Measurements from ENCODE around the gene KATNIP.

Gene KATNIP

DNA sequence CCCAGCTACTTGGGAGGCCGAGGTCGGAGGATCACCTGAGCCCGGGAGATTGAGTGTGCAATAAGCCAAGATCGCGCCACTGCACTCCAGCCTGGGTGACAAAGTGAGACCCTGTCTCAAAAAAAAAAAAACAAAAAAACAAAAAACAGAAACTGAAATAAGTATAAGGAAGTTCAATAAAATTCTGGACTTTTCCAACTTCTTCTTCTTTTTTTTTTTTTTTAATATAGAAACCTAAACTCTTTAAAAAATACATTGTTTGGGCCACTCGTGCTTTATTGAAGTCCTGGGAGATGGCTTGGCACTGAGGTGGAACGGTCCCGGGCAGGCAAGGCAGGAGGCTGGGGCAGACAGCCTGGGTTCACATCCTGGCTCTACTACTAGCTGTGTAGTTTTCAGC lies 36.8 kb downstream of the KATNIP start:
- DNase-seq, result no peak

DNA sequence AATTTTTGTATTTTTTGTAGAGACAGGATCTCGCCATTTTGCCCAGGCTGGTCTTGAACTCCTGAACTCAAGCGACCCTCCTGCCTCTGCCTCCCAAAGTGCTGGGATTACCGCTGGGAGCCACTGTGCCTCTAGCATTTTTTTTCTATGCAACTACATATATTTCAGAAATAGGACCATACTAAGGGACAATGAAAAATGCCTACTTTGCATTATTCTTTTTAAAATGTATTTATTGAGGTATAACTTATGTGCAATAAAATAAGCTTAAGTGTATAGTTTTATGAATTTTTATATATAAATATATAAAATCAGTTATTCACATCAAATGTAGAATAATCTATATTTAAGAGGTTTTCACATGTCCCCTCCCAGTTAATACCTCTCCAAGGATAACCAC lies 38.1 kb downstream of the KATNIP start:
- DNase-seq, result no peak

DNA sequence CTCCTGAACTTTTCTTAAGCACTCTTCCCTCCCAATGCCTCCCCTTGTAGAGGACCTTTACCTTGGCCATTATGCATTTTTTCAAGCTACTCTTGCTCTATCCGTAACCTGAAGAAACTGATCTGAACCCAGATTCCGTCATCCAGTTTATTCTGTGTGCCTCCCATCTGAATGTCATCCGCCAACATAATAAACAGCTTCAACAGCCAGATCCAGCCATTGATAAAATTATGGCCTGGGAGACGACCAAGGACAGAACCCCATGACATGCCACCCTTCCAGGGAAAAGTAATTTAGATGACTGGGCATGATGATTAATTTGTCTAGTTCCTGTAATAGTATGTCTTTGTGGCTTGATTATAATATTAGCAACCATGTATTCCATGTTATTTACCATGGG lies 41.9 kb downstream of the KATNIP start:
- no peak for DNase-seq

DNA sequence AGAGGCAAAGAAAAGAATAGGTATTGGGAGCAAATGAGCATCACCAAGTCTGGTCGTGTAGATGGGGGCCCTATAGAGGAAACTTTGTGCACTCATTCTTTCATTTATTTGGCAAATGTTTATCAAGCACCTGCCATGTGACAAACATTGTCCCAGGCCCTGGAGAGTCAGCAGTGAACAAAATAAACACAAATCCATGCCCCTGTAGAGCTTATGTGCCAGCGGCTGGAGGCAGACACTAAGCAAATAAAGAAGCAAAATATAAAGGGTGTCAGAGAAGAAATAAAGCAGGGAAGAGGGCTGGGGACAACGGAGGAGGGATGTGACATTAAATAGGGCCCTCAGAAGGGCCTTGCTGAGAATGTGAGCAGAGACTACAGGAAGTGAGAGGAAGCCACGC lies 45.5 kb downstream of the KATNIP start:
- DNase-seq, result no peak

DNA sequence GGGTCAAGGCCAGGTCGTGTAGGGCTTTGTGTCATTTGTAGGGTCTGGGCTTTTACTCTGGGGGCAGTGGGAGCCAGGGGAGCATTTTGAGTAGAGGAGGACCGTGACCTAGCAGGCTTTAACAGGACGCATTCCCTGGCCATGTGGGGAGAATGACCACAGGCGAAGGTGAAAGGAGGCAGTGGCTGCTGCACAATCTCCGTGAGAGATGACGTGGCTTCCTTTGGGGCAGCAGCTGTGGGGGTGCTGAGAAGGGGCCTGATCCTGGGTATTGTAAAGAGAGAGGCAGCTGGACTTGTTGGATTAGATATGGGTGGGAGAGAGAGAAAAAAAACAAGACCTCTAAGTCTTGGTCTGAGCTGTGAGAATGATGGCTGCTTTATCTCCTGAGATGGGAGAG lies 46.0 kb downstream of the KATNIP start:
- no peak for DNase-seq

DNA sequence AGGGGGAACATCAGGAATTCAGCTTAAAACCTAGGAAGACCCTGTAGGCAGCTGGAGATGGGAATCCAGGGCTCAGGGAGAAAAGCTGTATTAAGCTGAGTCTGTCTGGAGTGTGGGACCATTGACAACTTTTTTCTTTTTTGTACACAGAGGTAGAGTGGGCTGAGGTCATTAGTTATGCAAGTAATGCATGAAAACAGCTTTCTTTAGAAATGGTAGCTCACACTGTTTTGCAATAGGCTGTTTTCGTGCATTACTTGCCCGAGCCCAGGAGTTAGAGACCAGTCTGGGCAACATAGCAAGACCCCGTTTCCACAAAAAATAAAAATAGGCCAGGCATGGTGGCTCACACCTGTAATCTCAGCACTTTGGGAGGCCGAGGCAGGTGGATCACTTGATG lies 46.5 kb downstream of the KATNIP start:
- no peak for DNase-seq

DNA sequence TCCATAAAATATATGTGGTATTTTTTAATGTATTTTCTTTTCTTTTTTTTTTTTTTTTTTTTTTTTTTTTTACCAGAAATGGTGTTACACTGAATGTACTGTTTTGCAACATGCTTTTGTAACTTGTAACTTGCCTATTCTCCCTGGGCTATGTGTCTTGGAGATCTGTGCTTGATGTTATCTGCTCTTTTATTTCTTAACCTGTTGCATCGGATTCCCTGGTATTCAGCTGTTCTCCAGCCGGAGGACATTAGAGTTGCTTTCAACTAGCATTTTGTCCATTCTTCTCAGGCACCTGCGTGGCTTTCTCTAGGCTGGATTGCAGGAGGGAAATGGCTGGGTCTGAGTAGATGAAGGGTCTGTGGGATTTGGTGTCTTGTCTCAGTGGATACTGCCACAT lies 47.4 kb downstream of the KATNIP start:
- no peak for DNase-seq

DNA sequence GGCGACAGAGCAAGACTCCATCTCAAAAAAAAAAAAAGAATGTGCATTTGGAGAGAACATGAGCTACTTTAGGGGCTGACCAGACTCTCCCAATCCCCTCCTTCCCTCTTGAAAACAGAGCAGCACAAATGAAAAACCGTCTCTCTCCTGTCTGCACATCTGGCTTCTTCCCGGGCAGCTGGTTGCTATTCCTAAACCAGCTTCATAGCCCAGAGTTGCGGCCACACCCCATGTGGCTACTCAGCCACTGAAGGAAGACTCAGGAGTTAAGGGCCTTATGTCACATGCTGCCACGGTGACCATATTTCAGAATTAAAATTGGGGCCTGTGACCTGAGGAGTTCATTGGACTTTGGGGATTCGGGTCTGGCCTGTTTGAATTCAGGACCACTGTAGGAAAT lies 48.3 kb downstream of the KATNIP start:
- no peak for DNase-seq

DNA sequence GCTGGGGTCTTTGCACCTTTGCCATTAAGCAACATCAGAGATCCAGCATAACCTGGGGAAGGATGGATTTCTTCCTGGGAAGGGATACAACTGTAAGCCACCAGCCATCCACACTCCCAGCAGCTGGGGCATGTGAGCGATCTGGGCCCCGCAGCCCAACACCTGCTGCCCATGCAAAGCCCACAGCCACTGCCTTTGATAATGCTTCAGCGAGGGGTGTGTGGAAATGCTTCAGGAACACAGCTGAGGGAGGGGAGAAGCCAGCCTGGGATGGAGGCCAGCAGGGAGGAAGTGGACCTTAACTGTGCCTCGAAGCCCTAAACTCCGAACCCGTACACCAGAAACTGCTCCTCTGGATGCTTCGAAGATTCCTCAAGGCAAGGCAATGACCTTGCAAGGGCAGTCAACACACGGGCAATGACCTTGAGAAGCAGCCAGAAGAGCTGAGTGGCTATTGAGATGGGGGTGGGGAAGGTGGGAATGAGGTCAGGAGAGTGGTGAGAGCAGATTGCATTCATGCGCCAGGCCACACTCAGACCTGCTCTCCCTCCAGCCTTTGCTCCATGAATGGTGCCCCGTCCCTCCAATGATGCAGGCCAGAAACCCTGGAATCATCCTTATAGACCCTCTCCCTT lies 49.1 kb downstream of the KATNIP start:
- no peak for DNase-seq

DNA sequence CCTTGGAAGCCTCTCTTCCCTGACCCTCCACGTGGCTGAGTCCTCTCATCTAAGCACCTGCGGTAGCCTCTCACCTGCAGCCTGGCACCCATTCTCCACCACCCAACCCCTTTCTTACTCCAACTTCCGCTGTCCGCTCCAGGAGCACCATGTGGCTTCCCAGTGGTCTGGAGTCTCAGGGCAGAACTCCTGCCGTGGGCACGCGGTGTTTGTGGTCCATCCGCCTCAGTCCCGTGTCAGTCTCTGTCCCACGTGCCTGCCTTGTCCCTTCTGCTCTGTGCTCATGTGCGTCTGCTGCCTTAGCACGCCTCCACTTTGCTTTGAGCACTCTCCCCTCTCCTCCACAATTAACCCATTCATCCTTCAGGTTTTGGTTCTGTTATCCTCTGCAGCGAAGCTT lies 49.7 kb downstream of the KATNIP start:
- no peak for DNase-seq
